ENCODE data around the gene SLC6A18.

Gene SLC6A18

DNA sequence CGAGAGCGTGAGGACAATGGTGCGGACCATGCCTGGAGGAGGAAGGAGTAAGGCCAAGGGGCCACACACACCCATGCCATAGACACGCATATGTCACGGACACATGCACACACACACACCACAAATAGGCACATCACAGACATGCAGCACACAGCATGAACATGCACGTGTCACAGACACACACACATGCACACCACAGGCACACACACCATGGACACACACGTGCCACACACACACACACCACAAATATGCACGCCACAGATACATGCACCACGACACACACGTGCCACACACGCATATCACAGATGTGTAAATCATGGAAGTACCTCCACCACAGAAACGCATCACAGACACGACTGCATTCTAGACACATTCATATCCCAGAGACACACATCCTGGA lies 53.0 kb downstream of the SLC6A18 start:
- Histone ChIP-seq H3K4me1 (ENCODE audit: control insufficient read depth, low read length) (no peaks in the 10 kb centered on the region), H3K36me3 (ENCODE audit: control insufficient read depth, low read length) (peaks cover 79% of the 10 kb centered on the region), H3K9me2 (replicated peaks; ENCODE audit: control insufficient read depth, low read length) (no peaks in the 10 kb centered on the region), H3K4me2 (ENCODE audit: low read length) (no peak overlapping the region), H3K27me3 (ENCODE audit: control insufficient read depth, low read length) (no peaks in the 10 kb centered on the region), H3K4me3 (ENCODE audit: low read length) (no peak overlapping the region), H3K27ac (ENCODE audit: low read depth, low read length) (no peak overlapping the region), H3K79me2 (ENCODE audit: control insufficient read depth, low read length) (peaks cover 85% of the 10 kb centered on the region), H3K9me3 (ENCODE audit: control insufficient read depth, insufficient read depth, low read length) (no peaks in the 10 kb centered on the region), H4K20me1 (ENCODE audit: control insufficient read depth, insufficient read depth, low read depth, low read length) (0 out of 2 replicates have a peak, but pooled peaks cover 3% of the 10 kb centered on the region), H3F3A (ENCODE audit: control insufficient read depth, insufficient read depth) (no peaks in the 10 kb centered on the region)
- no peak for TF ChIP-seq EZH2phosphoT487 (IDR thresholded peaks at IDR 0.05; ENCODE audit: borderline replicate concordance, low read length)
- TF ChIP-seq, protein P1, sequence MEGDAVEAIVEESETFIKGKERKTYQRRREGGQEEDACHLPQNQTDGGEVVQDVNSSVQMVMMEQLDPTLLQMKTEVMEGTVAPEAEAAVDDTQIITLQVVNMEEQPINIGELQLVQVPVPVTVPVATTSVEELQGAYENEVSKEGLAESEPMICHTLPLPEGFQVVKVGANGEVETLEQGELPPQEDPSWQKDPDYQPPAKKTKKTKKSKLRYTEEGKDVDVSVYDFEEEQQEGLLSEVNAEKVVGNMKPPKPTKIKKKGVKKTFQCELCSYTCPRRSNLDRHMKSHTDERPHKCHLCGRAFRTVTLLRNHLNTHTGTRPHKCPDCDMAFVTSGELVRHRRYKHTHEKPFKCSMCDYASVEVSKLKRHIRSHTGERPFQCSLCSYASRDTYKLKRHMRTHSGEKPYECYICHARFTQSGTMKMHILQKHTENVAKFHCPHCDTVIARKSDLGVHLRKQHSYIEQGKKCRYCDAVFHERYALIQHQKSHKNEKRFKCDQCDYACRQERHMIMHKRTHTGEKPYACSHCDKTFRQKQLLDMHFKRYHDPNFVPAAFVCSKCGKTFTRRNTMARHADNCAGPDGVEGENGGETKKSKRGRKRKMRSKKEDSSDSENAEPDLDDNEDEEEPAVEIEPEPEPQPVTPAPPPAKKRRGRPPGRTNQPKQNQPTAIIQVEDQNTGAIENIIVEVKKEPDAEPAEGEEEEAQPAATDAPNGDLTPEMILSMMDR (IDR thresholded peaks at IDR 0.05; ENCODE audit: low read depth, low read length, poor library complexity, severe bottlenecking) = no peak

DNA sequence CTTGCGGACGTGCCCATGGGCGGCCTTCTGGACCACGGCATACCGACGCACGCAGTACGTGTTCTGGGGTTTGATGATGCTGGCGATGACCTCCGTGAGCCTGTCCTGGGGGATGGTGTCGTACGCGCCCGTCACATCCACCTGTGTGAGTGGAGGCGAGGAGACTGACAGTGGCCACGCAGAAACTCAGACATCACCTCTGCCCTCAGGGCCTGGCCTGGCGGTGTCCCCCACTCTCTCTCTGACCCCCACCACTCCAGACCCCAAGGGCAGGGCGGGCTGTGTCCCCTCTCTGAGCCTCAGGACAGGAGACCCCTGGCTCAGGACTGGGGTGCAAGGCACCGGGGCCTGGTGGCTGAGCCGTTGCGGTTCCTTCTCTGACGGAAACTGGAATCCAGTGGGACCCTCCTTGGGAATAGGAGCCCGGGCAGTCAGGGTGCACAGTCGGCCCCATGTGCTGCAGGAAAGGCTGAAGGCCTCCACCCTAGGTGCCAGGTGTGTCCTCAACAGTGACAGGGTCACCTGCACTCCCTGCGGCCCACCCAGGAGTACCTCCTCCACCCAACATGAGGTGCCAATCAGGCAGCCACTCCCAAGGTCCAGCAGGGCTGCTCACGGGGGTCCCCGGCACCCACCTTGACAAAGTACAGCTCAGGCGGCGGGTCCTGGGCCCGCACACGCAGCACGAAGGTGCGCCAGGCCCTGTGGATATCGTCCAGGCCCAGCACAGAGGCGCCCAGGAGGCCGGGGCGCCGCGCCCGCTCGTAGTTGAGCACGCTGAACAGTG lies 53.7 kb downstream of the SLC6A18 start:
- H3K4me3 ChIP-seq (ENCODE audit: low read length) = no peak overlapping the region

DNA sequence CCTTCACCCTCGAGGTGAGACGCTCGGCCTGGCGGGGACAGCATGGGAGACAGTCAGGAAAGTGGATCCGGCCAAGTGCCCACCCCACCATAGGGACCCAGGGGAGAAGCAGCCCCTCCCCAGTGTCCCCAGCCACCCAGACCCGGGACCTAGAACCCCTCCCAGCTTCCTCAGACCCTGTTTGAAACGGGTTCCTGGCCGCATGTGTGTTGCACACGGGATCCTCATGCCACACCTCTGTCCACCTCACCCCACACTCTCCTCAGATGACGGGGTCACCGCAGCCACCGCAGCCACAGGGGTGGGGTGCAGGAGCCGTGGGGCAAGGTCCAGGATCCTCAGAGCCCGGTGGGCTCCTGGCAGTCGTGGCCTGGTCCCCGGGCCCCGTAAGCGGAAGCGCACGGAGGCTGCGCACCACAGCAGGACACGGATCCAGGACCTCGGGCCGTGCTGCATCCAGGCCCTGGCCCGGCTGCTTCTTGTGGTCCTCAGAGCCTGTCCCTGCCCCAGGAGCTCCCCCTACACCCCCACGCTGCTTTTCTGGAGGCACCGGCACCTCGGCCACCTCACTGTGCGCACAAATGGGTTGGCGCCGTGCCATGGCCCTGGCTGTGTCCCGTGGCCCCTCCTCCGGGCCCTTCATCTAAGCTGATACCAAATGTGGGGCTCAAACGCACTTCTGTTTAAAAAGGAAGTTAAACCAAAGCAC lies 54.4 kb downstream of the SLC6A18 start:
- no peaks in the 10 kb centered on the region for H4K20me1 ChIP-seq (ENCODE audit: control insufficient read depth, insufficient read depth, low read depth, low read length)

More for the DNA sequence above, 53.7 kb downstream of the SLC6A18 start:
- H3K36me3 ChIP-seq (ENCODE audit: control insufficient read depth, low read length) = peaks cover 78% of the 10 kb centered on the region
- H3K4me1 ChIP-seq (ENCODE audit: control insufficient read depth, low read length) = no peaks in the 10 kb centered on the region
- H3K9me2 ChIP-seq (replicated peaks; ENCODE audit: control insufficient read depth, low read length) = no peaks in the 10 kb centered on the region
- no peaks in the 10 kb centered on the region for H3K27me3 ChIP-seq (ENCODE audit: control insufficient read depth, low read length)
- no peak overlapping the region for H3K27ac ChIP-seq (ENCODE audit: low read depth, low read length)
- no peak overlapping the region for H3K4me2 ChIP-seq (ENCODE audit: low read length)
- H3K79me2 ChIP-seq (ENCODE audit: control insufficient read depth, low read length) = peaks cover 88% of the 10 kb centered on the region
- 0 out of 2 replicates have a peak, but pooled peaks cover 3% of the 10 kb centered on the region for H4K20me1 ChIP-seq (ENCODE audit: control insufficient read depth, insufficient read depth, low read depth, low read length)
- H3F3A ChIP-seq (ENCODE audit: control insufficient read depth, insufficient read depth) = no peaks in the 10 kb centered on the region
- no peaks in the 10 kb centered on the region for H3K9me3 ChIP-seq (ENCODE audit: control insufficient read depth, insufficient read depth, low read length)
- TF ChIP-seq, protein P1 (IDR thresholded peaks at IDR 0.05; ENCODE audit: low read depth, low read length, poor library complexity, severe bottlenecking) = no peak
- no peak for TF ChIP-seq EZH2phosphoT487 (IDR thresholded peaks at IDR 0.05; ENCODE audit: borderline replicate concordance, low read length)

More for the DNA sequence above, 54.4 kb downstream of the SLC6A18 start:
- TF ChIP-seq, protein P1 (IDR thresholded peaks at IDR 0.05; ENCODE audit: low read depth, low read length, poor library complexity, severe bottlenecking) = no peak
- no peak for TF ChIP-seq EZH2phosphoT487 (IDR thresholded peaks at IDR 0.05; ENCODE audit: borderline replicate concordance, low read length)
- Histone ChIP-seq H3K9me2 (replicated peaks; ENCODE audit: control insufficient read depth, low read length) (no peaks in the 10 kb centered on the region), H3K27me3 (ENCODE audit: control insufficient read depth, low read length) (no peaks in the 10 kb centered on the region), H3K4me3 (ENCODE audit: low read length) (no peak overlapping the region), H3K4me2 (ENCODE audit: low read length) (no peak overlapping the region), H3K36me3 (ENCODE audit: control insufficient read depth, low read length) (peaks cover 70% of the 10 kb centered on the region), H3K27ac (ENCODE audit: low read depth, low read length) (no peak overlapping the region), H3F3A (ENCODE audit: control insufficient read depth, insufficient read depth) (no peaks in the 10 kb centered on the region), H3K4me1 (ENCODE audit: control insufficient read depth, low read length) (no peaks in the 10 kb centered on the region), H3K9me3 (ENCODE audit: control insufficient read depth, insufficient read depth, low read length) (no peaks in the 10 kb centered on the region), H3K79me2 (ENCODE audit: control insufficient read depth, low read length) (peaks cover 87% of the 10 kb centered on the region)
